KMS-11 (cell line): ENCODE measurements around the gene PLBD2.

Experiments used
- H2AFZ ChIP-seq: fragments of 200-600 bp; sonication (generic); 2 replicates; pipeline ENCODE4 v1.6.1; 2016; ENCODE audit warnings: antibody characterized with exemption, mixed run types, low read depth
- H3K27ac ChIP-seq: fragments of 200-600 bp; sonication (generic); 2 replicates; pipeline ENCODE4 v1.6.1; 2016; ENCODE audit warnings: mild to moderate bottlenecking, mixed run types
- H3K27me3 ChIP-seq: fragments of 200-600 bp; sonication (generic); 2 replicates; pipeline ENCODE4 v1.6.1; 2017; ENCODE audit warnings: mild to moderate bottlenecking, low read depth, mixed run types, moderate library complexity; ENCODE audit not compliant: insufficient read depth
- H3K36me3 ChIP-seq: fragments of 200-600 bp; sonication (generic); 2 replicates; pipeline ENCODE4 v1.6.1; 2017; ENCODE audit warnings: mild to moderate bottlenecking, mixed run types; ENCODE audit not compliant: insufficient read depth
- H3K4me1 ChIP-seq: fragments of 200-600 bp; sonication (generic); 2 replicates; pipeline ENCODE4 v1.6.1; 2016; ENCODE audit warnings: mild to moderate bottlenecking, low read depth, mixed run types; ENCODE audit not compliant: poor library complexity, severe bottlenecking
- H3K4me2 ChIP-seq: fragments of 200-600 bp; sonication (generic); 2 replicates; pipeline ENCODE4 v1.7.0; 2016; ENCODE audit warnings: mild to moderate bottlenecking, mixed run types
- H3K4me3 ChIP-seq: fragments of 200-600 bp; sonication (generic); IDR thresholded peaks from 2 replicates; pipeline ENCODE4 v1.6.1; 2017; ENCODE audit warnings: low read depth, low read length, mixed read lengths; ENCODE audit not compliant: insufficient read depth
- H3K79me2 ChIP-seq: fragments of 200-600 bp; sonication (generic); 2 replicates; pipeline ENCODE4 v1.6.1; 2016; ENCODE audit warnings: low read depth, mixed run types; ENCODE audit not compliant: insufficient read depth
- H3K9ac ChIP-seq: fragments of 200-600 bp; sonication (generic); 2 replicates; pipeline ENCODE4 v1.6.1; 2016; ENCODE audit warnings: mild to moderate bottlenecking, mixed run types
- H4K20me1 ChIP-seq: fragments of 200-600 bp; sonication (generic); 2 replicates; pipeline ENCODE4 v1.6.1; 2016; ENCODE audit warnings: mild to moderate bottlenecking, mixed run types; ENCODE audit not compliant: insufficient read depth
- CTCF ChIP-seq: fragments of 200-600 bp; sonication (generic); conservative IDR thresholded peaks from 2 replicates; pipeline ENCODE4 v1.6.1; 2017; ENCODE audit warnings: low read depth, mild to moderate bottlenecking, antibody characterized with exemption, low read length, moderate library complexity, mixed read lengths

PLBD2 gene

DNA sequence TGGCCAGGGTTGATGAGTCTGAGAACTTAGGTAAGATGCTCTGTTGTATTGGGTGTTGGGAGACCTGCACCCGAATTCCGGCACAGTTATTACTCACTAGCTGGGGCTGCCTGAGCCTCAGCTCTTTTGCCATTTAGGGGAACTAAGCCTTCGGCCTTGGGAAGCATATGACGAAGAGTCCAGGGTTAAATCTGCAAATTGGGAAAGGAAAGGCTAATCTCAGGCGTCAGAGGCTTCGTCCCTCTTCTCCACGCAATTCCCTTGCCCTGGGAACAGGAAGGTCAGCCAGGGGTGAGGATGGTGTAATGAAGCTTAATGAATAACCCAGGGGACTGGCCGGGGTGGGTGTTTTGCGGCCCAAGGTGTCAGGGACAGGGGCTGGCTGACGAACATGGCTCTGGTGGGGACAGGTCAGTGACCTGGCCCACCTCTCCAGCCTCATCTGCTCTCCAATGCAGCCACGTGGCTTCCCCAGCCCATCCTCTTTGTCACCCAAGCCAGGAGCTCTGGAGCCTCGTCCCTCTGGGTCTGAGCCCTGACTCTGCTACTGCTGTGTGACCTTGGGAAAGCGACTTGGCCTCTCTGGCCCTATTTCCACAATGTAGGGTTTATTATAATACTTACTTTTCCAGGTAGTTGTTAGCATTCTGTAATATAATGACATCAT is 60.0 kb downstream of the PLBD2 start:
- no peaks in the 10 kb centered on the region for H3K36me3 ChIP-seq
- no peak overlapping the region for H3K4me3 ChIP-seq
- no peaks in the 10 kb centered on the region for H3K27me3 ChIP-seq
- H3K9ac ChIP-seq: no peak overlapping the region
- TF ChIP-seq CTCF: no peak
- H2AFZ ChIP-seq: no peak overlapping the region
- no peaks in the 10 kb centered on the region for H3K4me1 ChIP-seq
- H3K27ac ChIP-seq: no peak overlapping the region
- no peaks in the 10 kb centered on the region for H4K20me1 ChIP-seq
- H3K79me2 ChIP-seq: no peaks in the 10 kb centered on the region
- H3K4me2 ChIP-seq: no peak overlapping the region

- TF ChIP-seq CTCF: no peak
- H4K20me1 ChIP-seq: no peaks in the 10 kb centered on the region
- H3K27ac ChIP-seq: no peak overlapping the region
- H3K4me1 ChIP-seq: peaks cover 7% of the 10 kb centered on the region
- no peak overlapping the region for H2AFZ ChIP-seq
- no peak overlapping the region for H3K9ac ChIP-seq
- no peak overlapping the region for H3K4me2 ChIP-seq
- no peaks in the 10 kb centered on the region for H3K27me3 ChIP-seq
- no peaks in the 10 kb centered on the region for H3K79me2 ChIP-seq
- no peak overlapping the region for H3K4me3 ChIP-seq
- no peaks in the 10 kb centered on the region for H3K36me3 ChIP-seq
Observed at GRCh38 chr12:113420996-113421595, 62.7 kb downstream of the PLBD2 start.

DNA sequence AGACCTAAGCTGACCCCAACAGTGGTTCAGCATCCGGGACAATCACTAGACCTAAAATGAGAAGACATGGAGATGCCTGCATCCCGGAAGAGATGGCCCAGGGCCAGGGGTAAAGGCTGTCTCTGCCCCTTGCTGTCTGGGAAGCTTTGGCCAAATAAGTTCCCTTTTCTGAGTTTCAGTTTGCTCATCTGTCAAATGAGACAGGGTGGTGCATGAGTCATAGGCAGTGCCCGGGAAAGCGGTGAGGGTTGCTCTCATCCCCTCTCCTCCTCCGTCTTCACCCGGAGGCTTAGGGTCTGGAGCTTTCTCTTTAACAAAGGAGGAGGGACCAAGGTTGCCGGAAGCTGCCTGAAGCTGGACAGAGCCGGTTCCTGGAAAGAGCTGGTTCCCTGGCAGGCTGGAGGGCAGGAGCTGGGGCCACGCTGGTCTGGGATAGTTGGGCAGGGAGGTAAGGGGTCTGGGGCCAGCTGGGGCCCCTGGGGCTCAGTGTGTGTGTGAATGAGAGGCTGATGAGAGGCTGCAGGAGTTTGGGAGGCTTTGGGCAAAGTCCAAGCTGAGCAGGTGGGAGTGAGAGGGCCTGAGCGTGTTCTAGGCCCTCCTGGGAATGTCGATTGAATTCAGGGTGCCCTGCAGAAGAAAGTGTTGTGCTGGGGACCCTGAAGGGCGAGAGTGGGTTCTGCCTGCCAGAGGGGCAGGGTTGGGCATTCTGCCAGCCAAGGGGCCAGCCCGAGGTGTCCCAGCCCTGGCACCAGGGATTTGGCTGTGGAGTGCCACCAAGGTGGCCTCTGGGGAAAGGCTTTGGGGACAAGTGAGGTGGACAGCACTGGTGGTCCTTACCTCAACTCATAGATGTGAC is 63.9 kb downstream of the PLBD2 start, which contains the start of gene SDSL:
Gene SDSL, plus strand, starts transcription at position 351 of the 856 bp plus-strand sequence. CDS start 5,603 bp downstream, outside the sequence.
- Histone ChIP-seq H2AFZ (peak within 1 kb of the TSS; percentile 52; the same call in 1 of the 2 replicates), H3K36me3 (no peaks in the 10 kb centered on the region), H3K4me2 (peak within 1 kb of the TSS; percentile 48), H3K27ac (no peak within 1 kb of the TSS), H3K4me1 (peaks cover 14% of the 10 kb centered on the region), H3K27me3 (no peaks in the 10 kb centered on the region), H4K20me1 (no peaks in the 10 kb centered on the region), H3K4me3 (no peak within 1 kb of the TSS), H3K79me2 (no peaks in the 10 kb centered on the region), H3K9ac (peak within 1 kb of the TSS; percentile 56; the same call in 1 of the 2 replicates)
- no peak for TF ChIP-seq CTCF

GRCh38 chr12:113422886-113423669 is 64.7 kb downstream of the PLBD2 start:
- no peak for TF ChIP-seq CTCF
- Histone ChIP-seq H3K79me2 (no peaks in the 10 kb centered on the region), H2AFZ (no peak overlapping the region), H3K27ac (no peak overlapping the region), H3K9ac (no peak overlapping the region), H3K27me3 (no peaks in the 10 kb centered on the region), H3K4me2 (no peak overlapping the region; the same call in 1 of the 2 replicates), H3K4me1 (peaks cover 14% of the 10 kb centered on the region), H3K4me3 (no peak overlapping the region), H4K20me1 (no peaks in the 10 kb centered on the region), H3K36me3 (no peaks in the 10 kb centered on the region)
